ENCODE data around the gene SERPINB10.

The SERPINB10 gene

DNA sequence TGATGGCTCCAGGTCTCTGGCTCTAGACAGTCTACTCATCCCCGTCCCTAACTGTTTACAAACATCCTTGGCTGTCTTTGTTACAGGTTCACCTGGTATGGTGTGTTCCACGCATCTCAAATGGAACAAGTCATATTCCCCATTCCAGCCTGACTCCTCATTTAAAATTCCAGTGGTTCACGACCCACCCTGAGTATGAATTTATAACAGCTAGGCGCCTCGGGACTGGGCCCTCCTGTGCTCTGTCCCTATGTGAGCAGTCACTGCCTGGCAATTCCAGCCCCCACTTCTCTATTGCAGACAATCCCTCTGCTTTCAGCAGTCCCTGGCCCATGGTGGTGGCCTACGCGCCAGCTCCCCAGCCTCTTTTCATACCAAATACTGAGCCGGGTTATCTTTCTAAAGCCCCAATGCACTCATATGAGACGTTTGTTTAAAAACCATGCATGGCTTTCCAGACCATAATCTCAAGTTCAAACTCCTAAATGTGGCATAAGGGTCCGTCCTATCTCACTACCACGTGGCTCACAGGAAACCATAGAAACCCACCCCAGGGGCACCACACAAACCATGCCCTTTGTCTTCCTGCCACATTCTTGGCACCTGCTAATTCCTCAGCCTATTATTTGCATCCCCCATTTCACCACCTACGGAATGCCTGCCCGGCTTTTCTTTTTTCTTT is 63.7 kb downstream of the SERPINB10 start:
- peak in 8 of 42 donors; percentile 9 to 41 (median 16) for DNase-seq
- intact Hi-C loops (cut with DNase I) = no loop called here

DNA sequence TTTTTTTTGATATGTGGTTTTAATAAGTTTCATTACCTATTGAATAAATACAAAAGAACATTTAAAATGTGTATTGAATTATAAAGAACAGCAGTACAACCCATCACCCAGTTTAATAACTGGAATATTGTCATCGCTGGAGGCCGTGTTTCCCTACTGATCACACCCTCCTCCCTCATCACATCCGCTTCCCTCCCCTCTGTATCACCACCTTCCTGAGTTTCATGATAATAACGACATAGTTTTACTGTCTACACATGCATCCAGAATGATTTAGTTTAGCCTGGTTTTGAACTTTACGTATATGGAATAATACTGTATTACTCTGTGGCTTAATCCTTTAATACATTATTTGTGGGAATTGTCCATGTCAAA is 64.2 kb downstream of the SERPINB10 start:
- no peak for DNase-seq
- intact Hi-C loops (cut with DNase I) = no loop called here

DNA sequence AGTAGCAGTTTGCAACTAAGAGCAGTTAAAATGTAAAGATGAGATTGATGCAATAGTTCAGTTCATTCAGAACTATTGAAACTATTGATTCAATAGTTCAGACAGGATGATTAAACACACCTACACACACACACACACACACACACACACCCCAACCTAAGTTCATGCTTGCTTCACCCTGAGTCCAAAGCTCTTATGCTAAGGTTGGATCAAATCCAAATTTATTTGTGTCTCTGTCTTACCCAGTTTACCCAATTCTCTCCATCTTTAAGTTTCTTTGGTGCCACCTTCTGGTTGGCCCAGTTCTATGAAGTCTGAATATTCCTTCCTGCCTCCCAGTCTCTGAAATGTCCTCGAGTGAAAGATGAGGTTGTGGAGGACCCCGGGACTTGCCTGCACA is 67.2 kb downstream of the SERPINB10 start:
- intact Hi-C loops (cut with DNase I) = no loop called here
- peak in 15 of 42 donors; percentile 12 to 67 (median 28) for DNase-seq

DNA sequence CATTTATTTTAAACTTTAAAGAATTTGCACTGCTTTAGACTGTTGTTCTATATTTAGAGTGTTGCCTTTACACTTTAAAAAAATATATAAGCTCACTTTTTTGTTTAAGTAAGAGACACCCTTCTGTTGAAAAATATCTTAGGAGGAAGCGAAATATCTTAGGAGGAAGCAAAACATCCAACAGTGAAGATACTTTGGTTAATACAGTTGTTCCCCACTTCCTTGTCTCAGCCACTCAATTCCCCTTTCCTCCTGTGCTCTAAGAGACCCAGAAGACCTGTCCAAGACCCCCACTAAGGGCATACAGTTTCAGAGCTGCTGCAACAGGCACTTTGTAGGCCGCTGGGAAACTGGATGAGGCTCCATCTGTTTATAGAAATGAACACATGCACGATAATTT is 67.9 kb downstream of the SERPINB10 start:
- intact Hi-C loops (cut with DNase I) = no loop called here
- DNase-seq = no peak

DNA sequence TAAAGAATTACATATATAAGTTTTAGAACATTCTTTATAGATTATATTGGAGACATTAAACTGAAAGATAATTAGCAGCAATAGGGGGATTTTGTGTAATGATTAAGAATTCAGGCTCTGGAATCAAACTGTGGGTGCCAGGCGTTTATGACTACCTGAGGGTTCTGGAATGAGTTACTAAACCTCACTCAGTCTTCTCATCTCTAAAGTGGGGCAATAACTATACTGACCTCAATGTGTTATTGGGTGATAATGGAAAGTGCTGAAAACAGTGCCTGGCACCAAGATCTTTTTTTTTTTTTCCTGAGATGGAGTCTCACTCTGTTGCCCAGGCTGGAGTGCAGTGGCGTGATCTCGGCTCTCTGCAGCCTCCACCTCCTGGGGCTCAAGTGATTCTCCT is 69.3 kb downstream of the SERPINB10 start:
- intact Hi-C loops (cut with DNase I) = no loop called here
- no peak for DNase-seq

DNA sequence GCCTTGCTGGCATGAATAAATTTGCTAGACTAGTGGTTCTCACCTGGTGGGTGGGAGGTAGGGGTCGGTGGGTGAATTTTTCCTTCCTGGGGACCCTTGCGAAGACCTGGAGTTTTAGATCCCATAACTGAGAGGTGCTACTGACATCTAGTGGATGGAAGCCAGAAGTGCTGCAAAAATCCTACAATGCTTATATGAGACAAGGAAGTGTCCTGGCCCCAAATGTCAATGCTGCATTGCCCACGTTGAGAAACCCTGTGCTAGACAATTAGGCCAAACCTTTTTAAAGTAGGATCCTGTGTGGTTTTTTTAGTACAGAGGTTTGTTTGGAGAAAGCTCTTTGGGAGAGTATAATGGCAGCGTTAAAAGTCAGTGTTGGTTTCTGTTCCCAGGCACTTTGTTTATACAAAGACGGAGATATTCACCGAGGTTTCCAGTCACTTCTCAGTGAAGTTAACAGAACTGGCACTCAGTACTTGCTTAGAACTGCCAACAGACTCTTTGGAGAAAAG is 71.7 kb downstream of the SERPINB10 start:
- peak in 36 of 42 donors; percentile 11 to 84 (median 52) for DNase-seq
- intact Hi-C loops (cut with DNase I) = no loop called here

DNA sequence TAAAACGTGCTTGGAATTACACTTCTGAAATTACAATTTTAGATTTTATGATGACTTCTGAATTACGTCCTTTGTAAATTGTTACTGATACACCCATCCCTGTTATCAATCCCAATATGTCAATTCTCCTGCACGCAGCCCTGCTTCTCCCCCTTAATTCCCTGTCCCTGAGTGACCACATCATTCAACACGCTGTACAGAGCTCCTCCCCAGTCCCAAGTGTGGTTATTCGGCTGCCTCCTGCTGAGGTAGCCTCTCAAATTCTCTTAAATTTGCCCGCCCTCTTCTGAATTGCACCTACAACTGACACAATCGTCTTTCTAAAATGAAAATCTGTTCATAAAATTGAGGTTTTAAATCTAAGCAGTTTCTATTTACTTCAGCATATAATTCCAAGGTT is 72.3 kb downstream of the SERPINB10 start:
- intact Hi-C loops (cut with DNase I) = no loop called here
- DNase-seq = no peak

DNA sequence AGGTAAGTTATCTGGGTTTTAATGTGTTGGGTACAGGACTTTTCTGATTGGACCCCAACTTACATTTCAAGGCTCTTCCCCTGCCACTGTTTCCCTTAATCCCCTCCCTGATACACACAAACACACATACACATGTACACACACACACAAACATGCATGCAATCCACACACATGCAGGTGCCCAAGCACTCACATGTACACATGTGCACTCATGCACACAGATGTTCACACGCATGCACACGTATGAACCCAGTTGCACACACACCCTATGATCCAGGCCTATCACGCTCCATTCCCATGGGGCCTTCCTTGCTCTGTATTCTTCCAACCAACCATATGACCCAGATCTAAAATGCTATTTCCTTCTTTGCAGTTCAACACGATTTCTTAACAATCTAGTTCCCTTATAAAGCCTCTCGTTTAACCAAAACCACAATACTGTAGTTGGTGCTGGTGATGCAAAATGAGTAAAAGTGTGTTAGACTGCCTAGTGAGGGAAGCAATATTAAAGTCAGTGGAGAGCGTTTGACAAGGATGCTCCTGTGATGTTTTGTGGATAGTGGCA is 73.2 kb downstream of the SERPINB10 start:
- DNase-seq = no peak

DNA sequence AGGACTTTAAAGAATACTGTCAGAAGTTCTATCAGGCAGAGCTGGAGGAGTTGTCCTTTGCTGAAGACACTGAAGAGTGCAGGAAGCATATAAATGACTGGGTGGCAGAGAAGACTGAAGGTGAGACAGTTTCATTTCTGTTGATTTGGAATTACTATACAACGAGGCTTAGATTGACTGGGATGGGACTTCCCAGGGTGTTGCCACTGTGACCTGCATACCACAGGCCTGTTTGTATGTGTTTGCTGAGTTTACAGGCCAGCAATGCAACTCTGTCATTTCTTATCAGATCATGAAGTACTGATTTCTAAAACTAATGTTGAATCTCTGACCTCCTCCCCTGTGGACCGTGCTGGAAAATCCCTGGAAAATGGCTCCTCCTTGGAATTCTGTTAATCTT is 74.0 kb downstream of the SERPINB10 start:
- DNase-seq = no peak
- intact Hi-C loops (cut with DNase I) = no loop called here

More for the DNA sequence above, 73.2 kb downstream of the SERPINB10 start:
- intact Hi-C loops (cut with DNase I) = no loop called here

DNA sequence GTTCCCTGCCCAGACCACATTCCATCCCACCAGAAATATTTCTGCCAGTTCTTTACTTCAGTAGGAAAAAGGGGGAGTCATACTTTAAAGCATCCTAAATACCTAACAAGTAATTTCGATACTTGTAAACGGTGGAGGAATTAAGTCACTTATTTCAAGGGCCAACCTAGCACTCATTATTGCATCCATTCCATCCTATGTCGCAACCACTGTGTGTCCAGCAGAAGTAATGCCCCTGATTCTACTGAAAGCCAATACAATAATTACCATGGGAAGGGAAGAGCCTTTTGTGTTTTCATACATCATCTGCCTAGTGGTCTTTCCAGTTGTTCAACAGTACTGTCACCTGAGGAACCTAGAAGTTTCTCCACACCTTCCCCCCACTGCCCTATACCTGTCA is 74.6 kb downstream of the SERPINB10 start:
- intact Hi-C loops (cut with DNase I) = no loop called here
- no peak for DNase-seq
